AG04450 (cell line): ENCODE data around the gene SHISA4. TPM values are rescaled to one million over a fixed set of nuclear protein-coding genes. Genes with fewer than 3 reads are reported as not detected.
"Not testable (repeated sequence)": the region's sequence is repeated elsewhere in the genome, so short reads cannot be mapped to it uniquely, and the experiment has no call there.

ENCODE experiments used
- CTCF ChIA-PET: fragments of 300-600, 350-600 bp; formaldehyde crosslinking; extraction: SDS; loops from one replicate; lab custom pipeline; 2022; ENCODE audit warnings: antibody characterized with exemption, inconsistent platforms; lab: Charles Lee
- POLR2A ChIA-PET: fragments of 350-600 bp; formaldehyde crosslinking; extraction: SDS; loops from one replicate; lab custom pipeline; 2021; ENCODE audit warnings: antibody characterized with exemption, inconsistent platforms; lab: Yijun Ruan, JAX
- DNase-seq: peaks from one replicate; pipeline ENCODE4 v3.0.0-alpha.2; 2011; ENCODE audit warnings: low read depth, low spot score
- H3K27ac ChIP-seq: one replicate; pipeline ENCODE4 v1.5.1; 2012; ENCODE audit warnings: low read depth, low read length, control low read depth
- H3K27me3 ChIP-seq: one replicate; pipeline ENCODE4 v1.6.0; 2012; ENCODE audit warnings: low read length; ENCODE audit not compliant: control insufficient read depth, insufficient read depth
- H3K4me3 ChIP-seq: 2 replicates; pipeline ENCODE4 v1.5.1; 2011; ENCODE audit warnings: mild to moderate bottlenecking, low read depth, low read length, control low read depth
- H3K9me3 ChIP-seq: 2 replicates; pipeline ENCODE4 v1.5.1; 2012; ENCODE audit warnings: low read length; ENCODE audit not compliant: control insufficient read depth, insufficient read depth
- CTCF ChIP-seq: IDR thresholded peaks from 2 replicates; pipeline ENCODE4 v1.5.1; 2011; ENCODE audit warnings: low read depth, low read length, control low read depth, inconsistent platforms
- polyA plus RNA-seq: library from polyadenylated mRNA; depleted of rRNA; stranded (reverse); fragments of >200 nt; gene quantifications from 2 replicates; pipeline ENCODE4 v1.2.3, GENCODE V29; 2011

SHISA4 gene
- polyA plus RNA-seq, 1 experiment, result 24.4 TPM

- H3K9me3 ChIP-seq, result no peaks in the 10 kb centered on the region
- H3K4me3 ChIP-seq, result no peak overlapping the region
- no peaks in the 10 kb centered on the region for H3K27me3 ChIP-seq
- DNase-seq, result no peak
- H3K27ac ChIP-seq, result peak overlapping the region; percentile 32
- POLR2A ChIA-PET, result interaction anchor here (1.2 kb wide), 1 partner anchor 380 kb away, joined by 3 read pairs; the partner anchor contains the start of gene PHLDA3
- no peak for TF ChIP-seq CTCF
- CTCF ChIA-PET, result interaction anchor here (1.3 to 2.3 kb wide), 4 partner anchors 20 to 319 kb away, joined by 3 to 10 read pairs (median 5); partner anchors contain the start of gene IPO9
Measured at GRCh38 chr1:201849372-201850052, 39.2 kb upstream of the SHISA4 start.

- no peaks in the 10 kb centered on the region for H3K27me3 ChIP-seq
- no peak overlapping the region for H3K4me3 ChIP-seq
- DNase-seq, result peak; percentile 65
- no peaks in the 10 kb centered on the region for H3K9me3 ChIP-seq
- ChIA-PET CTCF (interaction anchor here (1.3 to 2.3 kb wide), 4 partner anchors 21 to 320 kb away, joined by 3 to 10 read pairs (median 6); partner anchors contain the start of gene IPO9), POLR2A (interaction anchor here (1.2 kb wide), 1 partner anchor 381 kb away, joined by 3 read pairs; the partner anchor contains the start of gene PHLDA3)
- no peak overlapping the region for H3K27ac ChIP-seq
- TF ChIP-seq CTCF, result no peak
Measured at GRCh38 chr1:201850053-201850397, 38.7 kb upstream of the SHISA4 start.

GRCh38 chr1:201851949-201852348, 36.7 kb upstream of the SHISA4 start:
- no peak for DNase-seq
- no peaks in the 10 kb centered on the region for H3K27me3 ChIP-seq
- no peak overlapping the region for H3K4me3 ChIP-seq
- TF ChIP-seq CTCF, result no peak
- ChIA-PET POLR2A (no interaction called here), CTCF (no interaction called here)
- no peaks in the 10 kb centered on the region for H3K9me3 ChIP-seq
- no peak overlapping the region for H3K27ac ChIP-seq

- DNase-seq, POLR2A ChIA-PET, H3K27me3 ChIP-seq, H3K27ac ChIP-seq, H3K4me3 ChIP-seq, H3K9me3 ChIP-seq, CTCF ChIA-PET: not testable (repeated sequence)
Measured at GRCh38 chr1:201856722-201857121, 32.0 kb upstream of the SHISA4 start.

- ChIA-PET CTCF (no interaction called here), POLR2A (no interaction called here)
- no peak for TF ChIP-seq CTCF
- no peak overlapping the region for H3K27ac ChIP-seq
- H3K27me3 ChIP-seq, result no peaks in the 10 kb centered on the region
- no peaks in the 10 kb centered on the region for H3K9me3 ChIP-seq
- H3K4me3 ChIP-seq, result no peak overlapping the region
- no peak for DNase-seq
Measured at GRCh38 chr1:201859424-201859823, 29.3 kb upstream of the SHISA4 start.
